ENCODE data around the gene CEMIP2.
"Not testable (repeated sequence)": the region's sequence is repeated elsewhere in the genome, so short reads cannot be mapped to it uniquely, and the experiment has no call there.

DNA sequence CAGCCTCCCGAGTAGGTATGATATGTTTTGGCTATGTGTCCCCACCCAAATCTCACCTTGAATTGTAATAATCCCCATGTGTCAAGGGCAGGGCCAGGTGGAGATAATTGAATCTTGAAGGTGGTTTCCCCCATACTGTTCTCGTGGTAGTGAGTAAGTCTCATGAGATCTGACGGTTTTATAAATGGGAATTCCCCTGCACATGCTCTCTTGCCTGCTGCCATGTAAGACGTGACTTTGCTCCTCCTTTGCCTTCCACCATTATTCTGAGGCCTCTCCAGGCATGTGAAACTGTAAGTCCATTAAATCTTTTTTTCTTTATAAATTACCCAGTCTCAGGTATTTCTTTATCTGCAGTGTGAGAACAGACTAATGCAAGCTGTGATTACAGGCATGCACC, 111.0 kb downstream of the CEMIP2 start:
- TF ChIP-seq CTCF (IDR thresholded peaks at IDR 0.05; ENCODE audit: insufficient read depth, low read depth, low read length); EZH2 (IDR thresholded peaks at IDR 0.05; ENCODE audit: insufficient read depth, low read length): not testable (repeated sequence)

Measured in astrocyte (in vitro differentiated cells and primary cell).